NCI-H1930 (cell line): ENCODE measurements around the gene NFKBIA.
"Not testable (repeated sequence)": the region's sequence is repeated elsewhere in the genome, so short reads cannot be mapped to it uniquely, and the experiment has no call there.

Experiments used
- DNase-seq, 2 experiments: peaks; one replicate each; lab custom pipeline; 2025; lab: John Stamatoyannopoulos, UW

NFKBIA gene

GRCh38 chr14:35404449-35405303 is at the start of gene NFKBIA:
NFKBIA (minus strand) TSS chr14:35404749; CDS start chr14:35404644, 105 bp downstream.
- DNase-seq = peak; percentile 53 to 76

GRCh38 chr14:35446450-35446849 is 41.9 kb upstream of the NFKBIA start:
- DNase-seq = no peak

- no peak for DNase-seq
Measured at GRCh38 chr14:35444104-35444503, 39.6 kb upstream of the NFKBIA start.

GRCh38 chr14:35441160-35441559 is 36.6 kb upstream of the NFKBIA start:
- no peak for DNase-seq

GRCh38 chr14:35438910-35439713 is 34.6 kb upstream of the NFKBIA start:
- no peak for DNase-seq

- DNase-seq = not testable (repeated sequence)
Measured at GRCh38 chr14:35438492-35438891, 33.9 kb upstream of the NFKBIA start.

GRCh38 chr14:35435177-35435576 is 30.6 kb upstream of the NFKBIA start:
- no peak for DNase-seq

GRCh38 chr14:35433826-35434225 is 29.3 kb upstream of the NFKBIA start:
- no peak for DNase-seq

GRCh38 chr14:35430459-35431199 is 26.1 kb upstream of the NFKBIA start:
- DNase-seq = no peak

- no peak for DNase-seq
Measured at GRCh38 chr14:35429951-35430350, 25.4 kb upstream of the NFKBIA start.

GRCh38 chr14:35425850-35426249 is 21.3 kb upstream of the NFKBIA start:
- DNase-seq = no peak

- DNase-seq = no peak
Measured at GRCh38 chr14:35423621-35424020, 19.1 kb upstream of the NFKBIA start.

GRCh38 chr14:35420036-35420811 is 15.7 kb upstream of the NFKBIA start:
- no peak for DNase-seq

- no peak for DNase-seq
Measured at GRCh38 chr14:35419429-35419841, 14.9 kb upstream of the NFKBIA start.

GRCh38 chr14:35418093-35418492 is 13.5 kb upstream of the NFKBIA start:
- DNase-seq = no peak

GRCh38 chr14:35416108-35416750 is 11.7 kb upstream of the NFKBIA start:
- DNase-seq = no peak

- no peak for DNase-seq
Measured at GRCh38 chr14:35414365-35414764, 9.8 kb upstream of the NFKBIA start.

GRCh38 chr14:35412272-35413056 is 7.9 kb upstream of the NFKBIA start:
- no peak for DNase-seq

- no peak for DNase-seq
Measured at GRCh38 chr14:35410858-35411257, 6.3 kb upstream of the NFKBIA start.

- no peak for DNase-seq
Measured at GRCh38 chr14:35409595-35409994, 5.0 kb upstream of the NFKBIA start.
